GM21381 (cell line): ENCODE measurements around the gene SLC26A5.
"Not testable (repeated sequence)": the region's sequence is repeated elsewhere in the genome, so short reads cannot be mapped to it uniquely, and the experiment has no call there.

Experiments
- ATAC-seq: cut with Tn5 transposase; IDR thresholded peaks from one replicate; pipeline ENCODE4 v1.9.1; 2021; ENCODE audit warnings: mild to moderate bottlenecking, moderate library complexity; ENCODE audit not compliant: unreplicated experiment

The SLC26A5 gene

DNA sequence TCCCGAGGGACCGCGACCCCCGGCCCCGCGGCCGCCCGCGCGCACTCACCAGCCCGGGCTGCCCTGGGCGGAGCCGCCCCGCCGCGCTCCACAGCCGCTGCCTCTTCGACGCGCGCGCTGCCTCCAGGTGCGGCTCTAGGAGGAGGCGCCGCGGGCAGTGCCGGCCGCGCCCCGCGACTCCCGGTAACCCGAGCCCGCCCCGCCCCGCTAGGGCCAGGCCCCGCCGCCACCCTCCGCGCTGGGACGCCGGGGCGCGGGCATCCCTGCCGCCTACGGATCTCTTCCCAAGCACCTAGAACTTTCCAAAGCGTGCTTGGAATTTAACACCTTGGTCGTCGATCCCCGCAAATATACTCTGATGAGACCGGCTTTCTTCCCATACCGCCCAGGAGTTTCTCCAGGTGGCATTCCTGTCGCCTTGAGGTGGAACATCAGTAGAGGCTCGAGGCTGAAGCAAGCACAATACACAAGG lies at the start of gene SLC26A5:
SLC26A5 (minus strand) TSS at position 159 of the 472 bp plus-strand sequence. CDS start 24,693 bp downstream, outside the sequence.
- no peak for ATAC-seq

- ATAC-seq, result no peak
Observed at GRCh38 chr7:103487419-103487818, 41.4 kb upstream of the SLC26A5 start.

- ATAC-seq, result not testable (repeated sequence)
Observed at GRCh38 chr7:103486873-103487272, 40.9 kb upstream of the SLC26A5 start.

GRCh38 chr7:103480771-103481170 lies 34.8 kb upstream of the SLC26A5 start:
- no peak for ATAC-seq

GRCh38 chr7:103474956-103475355 lies 28.9 kb upstream of the SLC26A5 start:
- ATAC-seq, result no peak

DNA sequence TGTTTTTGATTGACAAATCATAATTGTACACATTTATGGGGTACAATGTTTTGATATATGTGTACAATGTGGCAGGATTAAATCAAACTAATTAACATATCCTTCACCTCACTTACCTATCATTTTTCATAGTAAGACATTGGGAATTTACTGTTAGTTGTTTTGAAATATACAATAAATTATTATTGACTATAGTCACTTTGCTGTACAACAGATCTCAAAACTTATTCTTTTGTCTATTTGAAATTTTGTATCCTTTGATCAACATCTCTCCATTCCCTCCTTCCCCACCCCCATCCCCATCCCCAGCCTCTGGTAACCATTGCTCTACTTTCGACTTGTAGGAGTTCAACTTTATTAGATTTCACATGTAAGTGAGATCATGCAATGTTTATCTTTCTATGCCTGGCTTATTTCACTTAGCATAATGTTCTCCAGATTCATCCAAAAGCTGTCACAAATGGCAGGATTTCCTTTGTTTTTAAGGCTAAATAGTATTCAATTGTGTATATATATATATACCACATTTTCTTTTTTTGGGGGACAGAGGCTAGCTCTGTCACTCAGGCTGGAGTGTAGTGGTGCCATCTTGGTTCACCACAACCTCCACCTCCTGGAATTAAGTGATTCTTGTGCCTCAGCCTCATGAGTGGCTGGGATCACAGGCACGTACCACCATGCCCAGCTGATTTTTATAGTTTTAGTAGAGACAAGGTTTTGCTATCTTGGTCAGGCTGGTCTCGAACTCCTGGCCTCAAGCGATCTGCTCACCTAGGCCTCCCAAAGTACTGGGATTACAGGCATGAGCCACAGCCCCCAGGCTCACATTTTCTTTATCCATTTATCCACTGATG lies 23.3 kb upstream of the SLC26A5 start:
- ATAC-seq, result no peak

- ATAC-seq, result no peak
Observed at GRCh38 chr7:103466814-103467213, 20.8 kb upstream of the SLC26A5 start.

- no peak for ATAC-seq
Observed at GRCh38 chr7:103462358-103462757, 16.4 kb upstream of the SLC26A5 start.

DNA sequence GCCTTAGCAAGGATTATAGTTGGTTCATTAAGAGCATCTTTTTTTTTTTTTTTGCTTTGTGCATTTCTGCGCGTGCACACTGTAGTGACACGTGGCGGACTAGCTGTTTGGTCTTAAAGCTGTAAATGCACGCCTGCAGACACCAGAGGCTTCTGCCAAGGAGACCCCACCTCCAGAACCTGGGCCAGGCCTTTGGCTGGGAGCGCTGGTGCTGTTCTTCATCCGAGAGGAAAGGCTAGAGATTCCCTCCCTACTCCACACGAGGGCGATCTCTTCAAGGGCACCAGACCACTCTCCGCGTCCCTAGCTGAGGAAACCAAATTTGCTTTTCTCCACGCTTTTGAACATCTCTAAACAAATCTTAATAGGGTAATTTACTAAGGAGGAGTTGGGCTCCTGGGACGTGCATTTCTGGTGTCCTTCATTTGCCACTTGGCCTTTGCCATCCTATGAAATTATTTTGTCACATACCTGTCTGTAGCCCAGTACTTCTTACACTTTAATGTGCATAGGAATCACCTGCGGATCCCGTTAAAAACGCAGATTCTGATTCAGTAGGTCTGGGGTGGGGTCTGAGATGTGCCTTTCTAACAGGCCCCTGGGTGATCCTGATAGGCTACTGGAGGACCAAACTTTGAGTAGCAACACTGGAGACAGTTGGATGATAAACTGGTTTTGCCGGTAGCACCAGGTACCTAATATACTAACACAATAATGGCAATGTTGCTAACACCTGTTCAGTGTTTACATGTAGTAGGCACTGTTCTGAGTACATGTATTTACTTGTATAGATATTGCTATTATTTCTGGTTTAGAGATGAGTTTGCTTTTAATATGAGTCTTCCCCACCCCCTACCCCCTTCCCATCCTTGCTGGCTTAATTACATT lies 1.3 kb upstream of the SLC26A5 start:
- peak; percentile 75 for ATAC-seq

- ATAC-seq, result no peak
Observed at GRCh38 chr7:103445228-103446048, 569 bp downstream of the SLC26A5 start.

- no peak for ATAC-seq
Observed at GRCh38 chr7:103439661-103440060, 6.3 kb downstream of the SLC26A5 start.

DNA sequence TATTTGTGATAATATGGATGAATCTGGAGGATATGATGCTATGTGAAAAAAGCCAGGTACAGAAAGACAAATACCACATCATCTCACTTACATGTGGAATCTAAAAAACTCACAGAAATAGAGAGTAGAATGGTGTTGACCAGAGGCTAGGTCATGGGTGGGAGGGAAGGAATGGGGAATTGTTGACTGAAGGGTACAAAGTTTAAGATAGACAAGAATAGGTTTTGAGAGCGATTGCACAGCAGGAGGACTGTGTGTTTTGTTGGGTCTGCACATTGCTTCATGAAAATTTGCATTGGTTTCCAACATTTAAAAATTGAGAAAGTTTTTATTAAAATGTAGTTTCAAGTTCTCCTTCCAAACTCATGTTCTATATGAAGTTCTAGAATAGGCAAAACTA lies 8.4 kb downstream of the SLC26A5 start:
- no peak for ATAC-seq

DNA sequence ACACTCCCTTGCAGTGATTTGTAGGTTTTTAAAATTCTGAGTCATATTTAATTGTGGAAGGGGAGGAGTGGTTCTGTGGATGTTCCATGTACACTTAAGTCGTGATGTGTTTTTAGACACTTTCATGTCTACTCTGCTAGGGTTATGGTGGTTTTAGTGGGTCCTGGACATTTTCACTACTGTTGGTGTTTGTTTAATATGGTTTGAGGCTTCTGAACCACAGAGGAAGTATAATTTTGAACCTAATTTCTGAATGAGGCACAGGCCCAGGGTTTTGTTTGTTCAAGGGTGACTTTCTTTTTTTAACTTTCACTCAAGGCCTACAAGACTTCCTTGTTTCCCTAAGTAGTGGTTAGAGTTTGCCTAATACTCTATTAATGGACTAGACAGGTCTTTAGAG lies 13.3 kb downstream of the SLC26A5 start:
- ATAC-seq, result no peak

- no peak for ATAC-seq
Observed at GRCh38 chr7:103425177-103425576, 20.8 kb downstream of the SLC26A5 start.

- no peak for ATAC-seq
Observed at GRCh38 chr7:103423467-103424179, 22.4 kb downstream of the SLC26A5 start.

GRCh38 chr7:103420857-103421384 lies 25.1 kb downstream of the SLC26A5 start:
- no peak for ATAC-seq

GRCh38 chr7:103418241-103418640 lies 27.8 kb downstream of the SLC26A5 start:
- ATAC-seq, result no peak

- ATAC-seq, result no peak
Observed at GRCh38 chr7:103413407-103413806, 32.6 kb downstream of the SLC26A5 start.

- ATAC-seq, result no peak
Observed at GRCh38 chr7:103412151-103412550, 33.9 kb downstream of the SLC26A5 start.
